HCT116 (cell line): ENCODE data around the gene ZBTB33. TPM values are rescaled to one million over a fixed set of nuclear protein-coding genes. Genes with fewer than 3 reads are reported as not detected.

Experiments
- ATAC-seq: fragments of 200-7000 bp; cut with Tn5 transposase; 2 replicates; pipeline ENCODE4 v1.9.1; 2020; ENCODE audit warnings: mild to moderate bottlenecking, moderate library complexity
- BruUV-seq: library from RNA; stranded (reverse); fragments of 400-500 nt; replicated peaks from 2 replicates; lab custom pipeline; 2021; lab: Mats Ljungman, UMichigan
- CTCF ChIA-PET: fragments of 300-600 bp; sonication (Branson Sonifier 250); formaldehyde crosslinking; loops from one replicate; lab custom pipeline; 2021; ENCODE audit warnings: antibody characterized with exemption; lab: Charles Lee
- POLR2A ChIA-PET: fragments of 300-600, 350-600 bp; sonication (Branson Sonifier 250); formaldehyde crosslinking; loops from one replicate; lab custom pipeline; 2021; ENCODE audit warnings: antibody characterized with exemption; lab: Charles Lee
- RAD21 ChIA-PET, 2 experiments: fragments of 300-600 bp; sonication (Branson Sonifier 250); formaldehyde crosslinking; loops; one replicate each; lab custom pipeline; 2023; ENCODE audit warnings: low total read pairs in 2 of 2; ENCODE audit not compliant: uncharacterized antibody in 2 of 2, unreplicated experiment in 2 of 2, low non-redundant PET in 1 of 2; lab: Charles Lee
- DNase-seq: peaks from one replicate; pipeline ENCODE4 v3.0.0-alpha.2; 2010; ENCODE audit warnings: low read depth, low spot score
- H2AFZ ChIP-seq: fragments of 200-600 bp; shearing (Covaris generic), sonication (generic); 2 replicates; pipeline ENCODE4 v1.6.1; 2017; ENCODE audit warnings: low read depth, mixed run types, mixed read lengths, antibody characterized with exemption, low read length; ENCODE audit not compliant: poor library complexity, severe bottlenecking
- H3K27ac ChIP-seq: 2 replicates; pipeline ENCODE4 v1.5.1; 2012; ENCODE audit warnings: low read depth, low read length
- H3K27me3 ChIP-seq: fragments of 200-600 bp; sonication (generic); 2 replicates; pipeline ENCODE4 v1.6.1; 2016; ENCODE audit warnings: mixed run types, low read length, mixed read lengths; ENCODE audit not compliant: insufficient read depth
- H3K36me3 ChIP-seq, 2 experiments: fragments of 200-500 bp in 1 of 2; fragments of 200-600 bp in 1 of 2; sonication (Bioruptor generic) in 1 of 2; sonication (generic) in 1 of 2; 2 replicates each; pipeline versions ENCODE4 v1.5.1 to v1.6.1; 2014 to 2016; ENCODE audit warnings: low read length in 2 of 2, inconsistent platforms in 1 of 2, mixed read lengths in 1 of 2, mixed run types in 1 of 2; ENCODE audit not compliant: insufficient read depth in 2 of 2, control insufficient read depth in 1 of 2
- H3K4me1 ChIP-seq, 2 experiments: fragments of 200-600 bp in 1 of 2; sonication (generic) in 1 of 2; 2 replicates each; pipeline versions ENCODE4 v1.5.1 to v1.6.1; 2012 to 2017; ENCODE audit warnings: low read length in 2 of 2, inconsistent platforms in 1 of 2, mild to moderate bottlenecking in 1 of 2, mixed read lengths in 1 of 2, mixed run types in 1 of 2, moderate library complexity in 1 of 2; ENCODE audit not compliant: insufficient read depth in 2 of 2, control insufficient read depth in 1 of 2
- H3K4me2 ChIP-seq: fragments of 200-600 bp; sonication (generic); 2 replicates; pipeline ENCODE4 v1.6.1; 2017; ENCODE audit warnings: mixed run types, low read length, mixed read lengths
- H3K4me3 ChIP-seq, 2 experiments: fragments of 200-600 bp in 1 of 2; sonication (generic) in 1 of 2; replicated peaks in 1 of 2; 2 replicates each; pipeline ENCODE4 v1.5.1; 2011 to 2016; ENCODE audit warnings: low read length in 2 of 2, control low read depth in 1 of 2, low read depth in 1 of 2, mild to moderate bottlenecking in 1 of 2, mixed read lengths in 1 of 2, mixed run types in 1 of 2
- H3K79me2 ChIP-seq: fragments of 200-600 bp; sonication (generic); 2 replicates; pipeline ENCODE4 v1.6.1; 2017; ENCODE audit warnings: mild to moderate bottlenecking, mixed run types, low read length, moderate library complexity, mixed read lengths; ENCODE audit not compliant: insufficient read depth
- H3K9ac ChIP-seq: fragments of 200-600 bp; sonication (generic); 2 replicates; pipeline ENCODE4 v1.6.1; 2016; ENCODE audit warnings: low read length, mixed read lengths
- H3K9me2 ChIP-seq: fragments of 200-600 bp; sonication (generic), shearing (Covaris generic); 2 replicates; pipeline ENCODE4 v1.6.1; 2017; ENCODE audit warnings: mixed run types, mild to moderate bottlenecking, moderate library complexity; ENCODE audit not compliant: insufficient read depth
- H3K9me3 ChIP-seq, 2 experiments: fragments of 200-500 bp in 1 of 2; fragments of 200-600 bp in 1 of 2; sonication (Bioruptor generic) in 1 of 2; sonication (generic) in 1 of 2; 2 replicates each; pipeline ENCODE4 v1.6.1; 2014 to 2017; ENCODE audit warnings: low read length in 2 of 2, mixed read lengths in 2 of 2, inconsistent platforms in 1 of 2, low read depth in 1 of 2, mild to moderate bottlenecking in 1 of 2, mixed run types in 1 of 2, moderate library complexity in 1 of 2; ENCODE audit not compliant: control insufficient read depth in 1 of 2, insufficient read depth in 1 of 2
- H4K20me1 ChIP-seq: fragments of 200-600 bp; sonication (generic), shearing (Covaris generic); 2 replicates; pipeline ENCODE4 v1.6.1; 2017; ENCODE audit warnings: mixed run types, mild to moderate bottlenecking, moderate library complexity; ENCODE audit not compliant: insufficient read depth
- ATF3 ChIP-seq: IDR thresholded peaks from 2 replicates; pipeline ENCODE4 v1.6.1; 2012
- CTCF ChIP-seq, 3 experiments: fragments of 200-600 bp in 1 of 3; sonication (generic) in 1 of 3; IDR thresholded peaks in 2 of 3; conservative IDR thresholded peaks in 1 of 3; 2 replicates each; pipeline ENCODE4 v1.5.1; 2012 to 2017; ENCODE audit warnings: low read depth in 2 of 3, low read length in 2 of 3, antibody characterized with exemption in 1 of 3, borderline replicate concordance in 1 of 3, control low read depth in 1 of 3, mild to moderate bottlenecking in 1 of 3, mixed read lengths in 1 of 3, mixed run types in 1 of 3, moderate library complexity in 1 of 3; ENCODE audit not compliant: insufficient read depth in 1 of 3
- JUND ChIP-seq: IDR thresholded peaks from 2 replicates; pipeline ENCODE4 v1.6.1; 2012
- POLR2A ChIP-seq: IDR thresholded peaks from 2 replicates; pipeline ENCODE4 v1.7.0; 2011; ENCODE audit warnings: borderline replicate concordance; ENCODE audit not compliant: insufficient read depth, insufficient read length; ENCODE audit errors: extremely low read depth
- RAD21 ChIP-seq: IDR thresholded peaks from 2 replicates; pipeline ENCODE4 v1.6.1; 2012; ENCODE audit warnings: low read depth, mild to moderate bottlenecking
- SIN3A ChIP-seq: IDR thresholded peaks from 2 replicates; pipeline ENCODE4 v1.6.1; 2012; ENCODE audit warnings: low read depth
- TCF7L2 ChIP-seq: IDR thresholded peaks from 2 replicates; pipeline ENCODE4 v1.7.0; 2011; ENCODE audit warnings: borderline replicate concordance, inconsistent platforms; ENCODE audit not compliant: insufficient read depth, insufficient read length; ENCODE audit errors: extremely low read depth
- ZBTB33 ChIP-seq: IDR thresholded peaks from 2 replicates; pipeline ENCODE4 v1.6.1; 2011; ENCODE audit warnings: mild to moderate bottlenecking, low read length, moderate library complexity; ENCODE audit not compliant: insufficient replicate concordance; ENCODE audit errors: extremely low read depth
- ZFX ChIP-seq: fragments of 450-650 bp; IDR thresholded peaks from 2 replicates; pipeline ENCODE4 v1.6.1; 2017
- intact Hi-C: fragments of 100-400 bp; cut with micrococcal nuclease; formaldehyde crosslinking; loops from 2 replicates; pipeline ENCODE4 v1.10.0; 2022
- total RNA-seq: library from RNA; stranded (reverse); gene quantifications from one replicate; pipeline ENCODE4 v1.2.1, GENCODE V29; 2021; ENCODE audit not compliant: unreplicated experiment

ZBTB33 gene
- total RNA-seq, 1 experiment from 2014 or later, result 12.3 TPM

- ChIA-PET CTCF (no interaction called here), RAD21 (no interaction called here), POLR2A (no interaction called here)
- Histone ChIP-seq H3K9me3 (no peaks in the 10 kb centered on the region), H2AFZ (no peak overlapping the region), H3K4me1 (no peaks in the 10 kb centered on the region; a peak in 1 of 4 replicates), H3K27me3 (no peaks in the 10 kb centered on the region), H3K4me2 (no peak overlapping the region), H3K9me2 (no peaks in the 10 kb centered on the region), H4K20me1 (no peaks in the 10 kb centered on the region), H3K79me2 (no peaks in the 10 kb centered on the region), H3K36me3 (no peaks in the 10 kb centered on the region), H3K4me3 (no peak overlapping the region), H3K9ac (no peak overlapping the region), H3K27ac (no peak overlapping the region)
- ATAC-seq (peak; percentile 62), DNase-seq (no peak)
- intact Hi-C loops, result no loop called here
- peak; percentile 39 for TF ChIP-seq RAD21
- TF ChIP-seq POLR2A, result no peak
- TF ChIP-seq ATF3, result no peak
- TF ChIP-seq CTCF (IDR thresholded peaks at IDR 0.05 in 2 of 3, conservative IDR thresholded peaks at IDR 0.05 in 1 of 3; ENCODE audit: borderline replicate concordance in 1 of 3, insufficient read depth in 1 of 3, low read depth in 2 of 3, low read length in 2 of 3), result peak in 1 of 3 experiments; percentile 21; a peak in 2 of 6 replicates
- no TSS peak for BruUV-seq
Observed at GRCh38 chrX:120299928-120300327, 49.3 kb downstream of the ZBTB33 start.

GRCh38 chrX:120301497-120301896 lies 50.9 kb downstream of the ZBTB33 start:
- no peaks in the 10 kb centered on the region for H3K9me3 ChIP-seq
- no peak overlapping the region for H3K4me2 ChIP-seq
- H3K4me1 ChIP-seq, result no peaks in the 10 kb centered on the region; a peak in 1 of 4 replicates
- no peak overlapping the region for H2AFZ ChIP-seq
- H3K27me3 ChIP-seq, result no peaks in the 10 kb centered on the region
- ChIA-PET CTCF (no interaction called here), POLR2A (no interaction called here)
- no peak for TF ChIP-seq JUND
- no peak for TF ChIP-seq ZBTB33
- no peak for TF ChIP-seq ZFX
- no peak for TF ChIP-seq SIN3A
- no peak for TF ChIP-seq TCF7L2
- TF ChIP-seq, all 23 proteins: peak for 0
- H3K9ac ChIP-seq, result no peak overlapping the region
- no peak overlapping the region for H3K27ac ChIP-seq
- ATAC-seq (no peak), DNase-seq (no peak)
- H3K4me3 ChIP-seq, result no peak overlapping the region
- RAD21 ChIA-PET, result no interaction called here
- no peaks in the 10 kb centered on the region for H4K20me1 ChIP-seq
- H3K79me2 ChIP-seq, result no peaks in the 10 kb centered on the region
- BruUV-seq, result no TSS peak
- H3K36me3 ChIP-seq, result no peaks in the 10 kb centered on the region
- intact Hi-C loops, result no loop called here
- H3K9me2 ChIP-seq, result no peaks in the 10 kb centered on the region
